Neural cell (in vitro differentiated cells): ENCODE measurements around the gene PRKAB1. TPM values are rescaled to one million over a fixed set of nuclear protein-coding genes. Genes with fewer than 3 reads are reported as not detected.

Experiments used
- H2AFZ ChIP-seq: fragments of 200-600, 300-800 bp; sonication (generic), shearing (Covaris generic); 2 replicates; pipeline ENCODE4 v1.6.0; 2014; ENCODE audit warnings: low read depth, mild to moderate bottlenecking, antibody characterized with exemption, low read length, moderate library complexity
- H3F3A ChIP-seq: fragments of 200-600 bp; shearing (Covaris generic); 2 replicates; pipeline ENCODE4 v1.6.1; 2016; ENCODE audit warnings: mild to moderate bottlenecking, moderate library complexity, mixed read lengths, antibody characterized with exemption, low read length; ENCODE audit not compliant: insufficient read depth, poor library complexity, severe bottlenecking
- H3K27ac ChIP-seq: fragments of 200-600, 300-800 bp; sonication (generic), shearing (Covaris generic); 2 replicates; pipeline ENCODE4 v1.5.1; 2014; ENCODE audit warnings: mild to moderate bottlenecking, low read length, moderate library complexity
- H3K27me3 ChIP-seq: fragments of 300-800, 200-600 bp; sonication (generic), shearing (Covaris generic); 2 replicates; pipeline ENCODE4 v1.6.0; 2014; ENCODE audit warnings: mild to moderate bottlenecking, low read depth, low read length, moderate library complexity; ENCODE audit not compliant: insufficient read depth
- H3K36me3 ChIP-seq: fragments of 300-800, 200-600 bp; sonication (generic), shearing (Covaris generic); 2 replicates; pipeline ENCODE4 v1.5.1; 2014; ENCODE audit warnings: mild to moderate bottlenecking, antibody characterized with exemption, low read length, moderate library complexity; ENCODE audit not compliant: insufficient read depth
- H3K4me2 ChIP-seq: fragments of 300-800, 200-600 bp; sonication (generic), shearing (Covaris generic); 2 replicates; pipeline ENCODE4 v1.6.0; 2014; ENCODE audit warnings: mild to moderate bottlenecking, low read length
- H3K4me3 ChIP-seq: fragments of 300-800, 200-600 bp; sonication (generic), shearing (Covaris generic); 2 replicates; pipeline ENCODE4 v1.5.1; 2014; ENCODE audit warnings: mild to moderate bottlenecking, low read length, moderate library complexity
- H3K79me2 ChIP-seq: fragments of 200-600 bp; shearing (Covaris generic); replicated peaks from 2 replicates; pipeline ENCODE4 v1.6.0; 2014; ENCODE audit warnings: mild to moderate bottlenecking, low read length, moderate library complexity; ENCODE audit not compliant: insufficient read depth
- H3K9ac ChIP-seq: fragments of 300-800, 200-600 bp; sonication (generic), shearing (Covaris generic); 2 replicates; pipeline ENCODE4 v1.6.1; 2016; ENCODE audit warnings: mild to moderate bottlenecking, low read length, mixed read lengths
- H3K9me2 ChIP-seq: fragments of 200-600 bp; shearing (Covaris generic); 2 replicates; pipeline ENCODE4 v1.6.1; 2016; ENCODE audit warnings: mild to moderate bottlenecking, low read length, mixed read lengths; ENCODE audit not compliant: insufficient read depth
- H3K9me3 ChIP-seq: fragments of 200-600, 300-800 bp; sonication (generic), shearing (Covaris generic); 2 replicates; pipeline ENCODE4 v1.6.1; 2016; ENCODE audit warnings: mild to moderate bottlenecking, mixed run types, low read length, moderate library complexity, mixed read lengths
- H4K20me1 ChIP-seq: fragments of 200-600 bp; shearing (Covaris generic); 2 replicates; pipeline ENCODE4 v1.6.1; 2016; ENCODE audit warnings: mild to moderate bottlenecking, mixed run types; ENCODE audit not compliant: insufficient read depth
- CTCF ChIP-seq: fragments of 450-650 bp; IDR thresholded peaks from 2 replicates; pipeline ENCODE4 v1.5.1; 2014; ENCODE audit warnings: antibody characterized with exemption, mild to moderate bottlenecking, moderate library complexity; ENCODE audit not compliant: poor library complexity, severe bottlenecking
- EP300 ChIP-seq: fragments of 450-650 bp; conservative IDR thresholded peaks from 2 replicates; pipeline ENCODE4 v1.6.1; 2014; ENCODE audit warnings: antibody characterized with exemption, mild to moderate bottlenecking, moderate library complexity; ENCODE audit not compliant: poor library complexity, severe bottlenecking
- EZH2 ChIP-seq: fragments of 200-600, 300-800 bp; shearing (Covaris generic), sonication (generic); IDR thresholded peaks from 2 replicates; pipeline ENCODE4 v1.6.1; 2014; ENCODE audit warnings: antibody characterized with exemption, low read length, borderline replicate concordance, mild to moderate bottlenecking; ENCODE audit not compliant: insufficient read depth, poor library complexity, severe bottlenecking
- MXI1 ChIP-seq: fragments of 450-650 bp; conservative IDR thresholded peaks from 2 replicates; pipeline ENCODE4 v1.6.1; 2014; ENCODE audit warnings: antibody characterized with exemption, mild to moderate bottlenecking; ENCODE audit not compliant: poor library complexity, severe bottlenecking
- POLR2AphosphoS5 ChIP-seq: IDR thresholded peaks from 2 replicates; pipeline ENCODE4 v1.6.1; 2012
- RAD21 ChIP-seq: fragments of 450-650 bp; conservative IDR thresholded peaks from 2 replicates; pipeline ENCODE4 v1.6.1; 2014; ENCODE audit warnings: antibody characterized with exemption, mild to moderate bottlenecking, moderate library complexity
- REST ChIP-seq: IDR thresholded peaks from 2 replicates; pipeline ENCODE4 v1.6.1; 2012; ENCODE audit warnings: borderline replicate concordance
- SMC3 ChIP-seq: fragments of 450-650 bp; conservative IDR thresholded peaks from 2 replicates; pipeline ENCODE4 v1.6.1; 2014; ENCODE audit warnings: antibody characterized with exemption, mild to moderate bottlenecking, moderate library complexity; ENCODE audit not compliant: poor library complexity
- TAF1 ChIP-seq: IDR thresholded peaks from 2 replicates; pipeline ENCODE4 v1.6.1; 2012; ENCODE audit warnings: low read depth
- polyA plus RNA-seq: library from polyadenylated mRNA; depleted of rRNA; stranded (reverse); fragments of >200 nt; gene quantifications from 2 replicates; pipeline ENCODE4 v1.2.3, GENCODE V29; 2014

Gene PRKAB1
- polyA plus RNA-seq, 1 donor from 2014 or later = 38.0 TPM

DNA sequence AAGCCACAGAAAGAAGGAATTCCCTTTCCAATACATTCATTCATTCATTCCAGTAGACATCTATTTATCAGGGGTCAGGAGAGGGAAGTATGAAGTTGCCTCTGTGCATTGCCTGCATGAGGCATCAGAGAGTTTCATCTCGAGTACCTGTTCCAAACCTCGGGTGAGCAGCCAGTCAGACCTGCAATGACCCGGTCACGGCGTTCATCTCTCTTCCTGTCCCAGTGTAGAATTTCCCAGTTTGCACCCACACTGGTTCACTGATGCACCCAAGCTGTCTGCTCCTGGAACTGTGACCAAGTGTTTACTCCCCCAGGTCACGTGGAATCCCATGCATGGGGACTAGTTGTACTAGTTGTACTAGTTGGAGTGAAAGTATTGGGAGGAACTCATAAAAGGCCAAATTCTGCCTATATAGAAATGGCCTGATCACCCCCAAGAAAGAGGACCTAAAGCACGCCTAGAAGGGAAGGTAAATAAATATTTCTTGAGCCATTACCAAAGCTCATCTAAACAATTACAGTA is 22.3 kb upstream of the PRKAB1 start:
- H3K9me2 ChIP-seq = no peaks in the 10 kb centered on the region
- H3K79me2 ChIP-seq = no peaks in the 10 kb centered on the region
- no peak overlapping the region for H3K4me3 ChIP-seq
- H3K4me2 ChIP-seq = no peak overlapping the region
- H3K36me3 ChIP-seq = no peaks in the 10 kb centered on the region
- H4K20me1 ChIP-seq = no peaks in the 10 kb centered on the region
- H3K9ac ChIP-seq = no peak overlapping the region
- H3K9me3 ChIP-seq = no peaks in the 10 kb centered on the region
- no peak overlapping the region for H3K27ac ChIP-seq
- no peak for TF ChIP-seq CTCF
- no peak for TF ChIP-seq EP300
- TF ChIP-seq POLR2AphosphoS5 = no peak
- TF ChIP-seq MXI1 = no peak
- no peak for TF ChIP-seq EZH2
- no peak for TF ChIP-seq REST
- no peak for TF ChIP-seq TAF1
- TF ChIP-seq RAD21 = no peak
- H3K27me3 ChIP-seq = no peaks in the 10 kb centered on the region
- no peak overlapping the region for H2AFZ ChIP-seq
- H3F3A ChIP-seq = no peaks in the 10 kb centered on the region

DNA sequence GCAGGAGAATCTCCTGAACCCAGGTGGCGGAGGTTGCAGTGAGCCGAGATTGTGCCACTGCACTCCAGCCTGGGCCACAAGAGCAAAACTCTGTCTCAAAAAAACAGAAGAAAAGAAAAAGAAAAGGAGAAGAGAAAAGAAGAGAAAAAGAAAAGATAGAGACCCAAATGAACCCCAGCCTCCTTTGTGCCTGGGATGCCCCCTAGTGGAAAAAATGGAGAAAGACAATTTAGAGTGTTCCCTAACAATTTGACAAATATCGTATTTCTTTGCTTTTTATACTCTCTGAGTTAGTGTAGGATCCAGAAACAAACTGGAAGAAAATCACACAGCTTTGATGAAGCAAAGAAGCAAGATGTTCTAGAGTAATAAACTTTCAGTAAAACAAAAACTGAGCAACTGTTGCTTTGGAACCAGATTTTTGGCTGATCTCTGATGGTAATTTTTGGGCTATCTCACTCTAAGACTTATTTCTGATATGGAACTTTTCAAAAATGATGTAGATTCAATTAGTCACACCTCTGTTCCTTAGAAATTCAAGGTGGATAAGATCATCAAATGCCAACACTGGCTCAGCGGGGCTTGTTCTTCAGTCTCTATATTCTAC is 18.6 kb upstream of the PRKAB1 start:
- Histone ChIP-seq H3K79me2 (no peaks in the 10 kb centered on the region), H3K27ac (no peak overlapping the region), H3K4me2 (no peak overlapping the region), H3K9me3 (no peaks in the 10 kb centered on the region), H4K20me1 (no peaks in the 10 kb centered on the region), H3K36me3 (no peaks in the 10 kb centered on the region), H3K4me3 (no peak overlapping the region), H3K9ac (no peak overlapping the region), H3K27me3 (no peaks in the 10 kb centered on the region), H3K9me2 (no peaks in the 10 kb centered on the region), H3F3A (no peaks in the 10 kb centered on the region), H2AFZ (no peak overlapping the region)
- TF ChIP-seq TAF1 = no peak
- no peak for TF ChIP-seq REST
- peak; percentile 51 for TF ChIP-seq CTCF
- TF ChIP-seq MXI1 = no peak
- no peak for TF ChIP-seq SMC3
- no peak for TF ChIP-seq POLR2AphosphoS5
- peak; percentile 55 for TF ChIP-seq RAD21
